Measurements from ENCODE around the gene COPG2.

- TF ChIP-seq, protein P1, sequence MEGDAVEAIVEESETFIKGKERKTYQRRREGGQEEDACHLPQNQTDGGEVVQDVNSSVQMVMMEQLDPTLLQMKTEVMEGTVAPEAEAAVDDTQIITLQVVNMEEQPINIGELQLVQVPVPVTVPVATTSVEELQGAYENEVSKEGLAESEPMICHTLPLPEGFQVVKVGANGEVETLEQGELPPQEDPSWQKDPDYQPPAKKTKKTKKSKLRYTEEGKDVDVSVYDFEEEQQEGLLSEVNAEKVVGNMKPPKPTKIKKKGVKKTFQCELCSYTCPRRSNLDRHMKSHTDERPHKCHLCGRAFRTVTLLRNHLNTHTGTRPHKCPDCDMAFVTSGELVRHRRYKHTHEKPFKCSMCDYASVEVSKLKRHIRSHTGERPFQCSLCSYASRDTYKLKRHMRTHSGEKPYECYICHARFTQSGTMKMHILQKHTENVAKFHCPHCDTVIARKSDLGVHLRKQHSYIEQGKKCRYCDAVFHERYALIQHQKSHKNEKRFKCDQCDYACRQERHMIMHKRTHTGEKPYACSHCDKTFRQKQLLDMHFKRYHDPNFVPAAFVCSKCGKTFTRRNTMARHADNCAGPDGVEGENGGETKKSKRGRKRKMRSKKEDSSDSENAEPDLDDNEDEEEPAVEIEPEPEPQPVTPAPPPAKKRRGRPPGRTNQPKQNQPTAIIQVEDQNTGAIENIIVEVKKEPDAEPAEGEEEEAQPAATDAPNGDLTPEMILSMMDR (IDR thresholded peaks at IDR 0.05), result no peak
- TF ChIP-seq SIN3A (IDR thresholded peaks at IDR 0.05; ENCODE audit: borderline replicate concordance, insufficient read depth, low read depth, low read length) (no peak), POLR2AphosphoS5 (IDR thresholded peaks at IDR 0.05; ENCODE audit: low read depth, low read length) (no peak)
Observed at GRCh38 chr7:130627775-130628174, 40.8 kb downstream of the COPG2 start.

Data from Panc1 (cell line).